A673 (cell line): Measurements from ENCODE around the gene SLC25A1.

Source experiments
- EZH2 ChIP-seq: fragments of 200-600 bp; sonication (generic); IDR thresholded peaks from 2 replicates; pipeline ENCODE4 v1.6.1; 2017; ENCODE audit warnings: borderline replicate concordance, low read depth, mild to moderate bottlenecking, mixed read lengths, antibody characterized with exemption, low read length; ENCODE audit not compliant: poor library complexity, severe bottlenecking
- TF ChIP-seq, protein P1 (sequence below): fragments of 300-800, 200-600 bp; sonication (generic); conservative IDR thresholded peaks from 2 replicates; pipeline ENCODE4 v1.5.1; 2017; ENCODE audit warnings: low read depth, mild to moderate bottlenecking, antibody characterized with exemption, low read length, moderate library complexity, mixed read lengths

DNA sequence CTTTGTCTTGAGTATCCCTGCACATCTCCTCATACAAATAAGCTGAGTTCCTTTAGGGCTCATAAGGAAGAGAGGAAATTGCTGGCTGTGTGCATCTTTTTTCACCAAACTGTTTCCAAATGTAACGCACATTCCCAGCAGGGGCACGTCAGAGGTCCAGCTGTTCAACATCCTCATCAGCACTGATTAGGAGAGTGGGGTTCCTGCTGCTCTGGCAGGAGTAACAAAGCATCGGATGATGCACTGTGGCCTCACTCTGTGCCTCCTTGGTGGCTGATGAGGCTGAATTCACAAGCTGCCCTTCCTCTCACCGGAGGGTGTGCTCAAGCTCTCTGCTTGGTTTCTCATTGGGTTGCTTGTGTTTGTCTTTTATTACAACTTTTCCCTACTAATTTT, 35.5 kb upstream of the SLC25A1 start:
- TF ChIP-seq, protein P1, sequence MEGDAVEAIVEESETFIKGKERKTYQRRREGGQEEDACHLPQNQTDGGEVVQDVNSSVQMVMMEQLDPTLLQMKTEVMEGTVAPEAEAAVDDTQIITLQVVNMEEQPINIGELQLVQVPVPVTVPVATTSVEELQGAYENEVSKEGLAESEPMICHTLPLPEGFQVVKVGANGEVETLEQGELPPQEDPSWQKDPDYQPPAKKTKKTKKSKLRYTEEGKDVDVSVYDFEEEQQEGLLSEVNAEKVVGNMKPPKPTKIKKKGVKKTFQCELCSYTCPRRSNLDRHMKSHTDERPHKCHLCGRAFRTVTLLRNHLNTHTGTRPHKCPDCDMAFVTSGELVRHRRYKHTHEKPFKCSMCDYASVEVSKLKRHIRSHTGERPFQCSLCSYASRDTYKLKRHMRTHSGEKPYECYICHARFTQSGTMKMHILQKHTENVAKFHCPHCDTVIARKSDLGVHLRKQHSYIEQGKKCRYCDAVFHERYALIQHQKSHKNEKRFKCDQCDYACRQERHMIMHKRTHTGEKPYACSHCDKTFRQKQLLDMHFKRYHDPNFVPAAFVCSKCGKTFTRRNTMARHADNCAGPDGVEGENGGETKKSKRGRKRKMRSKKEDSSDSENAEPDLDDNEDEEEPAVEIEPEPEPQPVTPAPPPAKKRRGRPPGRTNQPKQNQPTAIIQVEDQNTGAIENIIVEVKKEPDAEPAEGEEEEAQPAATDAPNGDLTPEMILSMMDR, result no peak
- no peak for TF ChIP-seq EZH2
